C4-2B (cell line): Measurements from ENCODE around the gene DKK3.

Experiments
- H3K27ac ChIP-seq: fragments of 450-650 bp; 2 replicates; pipeline ENCODE4 v1.5.1; 2017
- ZFX ChIP-seq: fragments of 450-650 bp; IDR thresholded peaks from 2 replicates; pipeline ENCODE4 v1.6.1; 2017
- TF ChIP-seq, protein P1 (sequence below): fragments of 450-650 bp; conservative IDR thresholded peaks from 2 replicates; pipeline ENCODE4 v1.5.1; 2017; ENCODE audit warnings: mild to moderate bottlenecking

The DKK3 gene

DNA sequence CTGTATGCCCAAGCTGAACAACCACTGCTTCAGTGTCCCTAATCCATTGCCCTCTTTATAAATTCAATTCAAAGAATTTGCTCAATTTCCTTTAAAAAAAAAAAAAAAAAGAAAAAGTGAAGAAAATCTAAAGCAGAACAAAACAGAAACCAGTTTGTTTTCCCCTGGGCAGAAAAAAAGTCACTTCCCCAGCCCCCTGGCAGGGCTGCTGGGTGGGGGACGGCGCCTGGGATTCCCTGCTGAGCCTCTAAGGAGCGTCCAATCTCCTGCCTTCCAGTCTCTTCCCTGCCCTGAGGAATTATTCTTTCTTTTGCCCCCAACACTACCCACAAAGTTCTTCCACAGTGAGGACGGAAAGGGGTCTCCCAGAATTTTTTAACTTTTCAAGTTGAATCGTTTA, 23.9 kb downstream of the DKK3 start:
- no peak overlapping the region for H3K27ac ChIP-seq

DNA sequence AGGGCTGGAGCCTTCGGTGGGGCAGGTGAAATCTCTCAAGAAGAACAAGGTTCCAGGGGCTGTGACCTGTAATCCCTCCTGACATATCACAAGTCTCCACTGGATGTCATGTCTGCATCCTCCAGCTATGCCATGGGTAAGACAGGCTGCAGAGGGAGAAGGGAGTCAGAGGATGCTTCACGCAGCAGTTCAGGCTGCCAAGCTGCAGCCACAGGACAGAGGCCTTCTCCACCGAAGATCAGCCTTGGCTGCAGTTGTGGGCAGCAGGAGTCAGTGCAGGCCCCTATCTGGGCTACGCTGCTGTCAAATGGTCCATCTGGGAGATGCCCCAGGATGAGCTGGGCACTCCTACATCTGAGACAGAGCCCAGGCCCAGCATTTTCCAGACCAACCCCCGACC, 25.0 kb downstream of the DKK3 start:
- TF ChIP-seq ZFX: no peak
- TF ChIP-seq, protein P1, sequence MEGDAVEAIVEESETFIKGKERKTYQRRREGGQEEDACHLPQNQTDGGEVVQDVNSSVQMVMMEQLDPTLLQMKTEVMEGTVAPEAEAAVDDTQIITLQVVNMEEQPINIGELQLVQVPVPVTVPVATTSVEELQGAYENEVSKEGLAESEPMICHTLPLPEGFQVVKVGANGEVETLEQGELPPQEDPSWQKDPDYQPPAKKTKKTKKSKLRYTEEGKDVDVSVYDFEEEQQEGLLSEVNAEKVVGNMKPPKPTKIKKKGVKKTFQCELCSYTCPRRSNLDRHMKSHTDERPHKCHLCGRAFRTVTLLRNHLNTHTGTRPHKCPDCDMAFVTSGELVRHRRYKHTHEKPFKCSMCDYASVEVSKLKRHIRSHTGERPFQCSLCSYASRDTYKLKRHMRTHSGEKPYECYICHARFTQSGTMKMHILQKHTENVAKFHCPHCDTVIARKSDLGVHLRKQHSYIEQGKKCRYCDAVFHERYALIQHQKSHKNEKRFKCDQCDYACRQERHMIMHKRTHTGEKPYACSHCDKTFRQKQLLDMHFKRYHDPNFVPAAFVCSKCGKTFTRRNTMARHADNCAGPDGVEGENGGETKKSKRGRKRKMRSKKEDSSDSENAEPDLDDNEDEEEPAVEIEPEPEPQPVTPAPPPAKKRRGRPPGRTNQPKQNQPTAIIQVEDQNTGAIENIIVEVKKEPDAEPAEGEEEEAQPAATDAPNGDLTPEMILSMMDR: no peak
- no peak overlapping the region for H3K27ac ChIP-seq

More for the DNA sequence above, 23.9 kb downstream of the DKK3 start:
- TF ChIP-seq, protein P1: no peak
- TF ChIP-seq ZFX: no peak

DNA sequence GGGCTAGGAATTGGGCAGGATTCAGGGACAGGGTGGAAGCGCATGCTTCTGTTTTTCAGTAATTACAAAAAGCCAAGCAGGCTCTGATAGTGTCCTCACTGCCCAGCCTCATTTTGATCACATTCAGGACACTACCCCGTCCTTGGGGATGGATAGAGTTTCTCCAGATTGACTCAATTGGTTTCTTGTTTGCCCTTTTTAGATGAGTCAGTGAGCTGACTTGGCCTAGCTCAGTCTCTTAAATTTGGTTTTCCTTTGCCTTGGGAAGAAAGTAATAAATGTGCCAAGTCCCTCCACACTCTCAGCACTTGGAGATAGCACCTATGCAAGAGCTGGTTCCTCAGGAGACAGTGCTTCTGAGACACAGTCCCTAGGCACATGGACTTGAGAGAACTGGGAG, 25.5 kb downstream of the DKK3 start:
- no peak overlapping the region for H3K27ac ChIP-seq
- TF ChIP-seq, protein P1: no peak
- no peak for TF ChIP-seq ZFX

DNA sequence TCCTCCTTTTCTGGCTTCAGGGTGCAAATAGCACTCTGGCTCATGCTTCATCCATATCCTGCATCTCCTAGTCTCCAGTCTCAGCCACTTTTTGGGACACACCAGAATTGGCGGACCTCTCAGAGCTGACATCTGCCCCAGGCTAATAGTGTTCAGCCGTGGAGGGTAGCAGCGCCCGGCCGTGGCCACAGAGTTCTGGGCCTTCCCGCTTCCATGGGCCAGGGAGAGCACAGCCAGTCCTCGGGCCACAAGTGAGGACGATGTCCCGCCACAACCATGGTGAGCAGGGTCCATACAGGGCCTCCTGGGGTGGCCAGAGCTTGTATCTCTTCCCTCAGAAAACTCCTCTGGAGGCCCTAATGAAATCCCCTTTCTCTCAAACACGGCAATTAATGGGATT, 26.0 kb downstream of the DKK3 start:
- TF ChIP-seq, protein P1: no peak
- no peak for TF ChIP-seq ZFX

DNA sequence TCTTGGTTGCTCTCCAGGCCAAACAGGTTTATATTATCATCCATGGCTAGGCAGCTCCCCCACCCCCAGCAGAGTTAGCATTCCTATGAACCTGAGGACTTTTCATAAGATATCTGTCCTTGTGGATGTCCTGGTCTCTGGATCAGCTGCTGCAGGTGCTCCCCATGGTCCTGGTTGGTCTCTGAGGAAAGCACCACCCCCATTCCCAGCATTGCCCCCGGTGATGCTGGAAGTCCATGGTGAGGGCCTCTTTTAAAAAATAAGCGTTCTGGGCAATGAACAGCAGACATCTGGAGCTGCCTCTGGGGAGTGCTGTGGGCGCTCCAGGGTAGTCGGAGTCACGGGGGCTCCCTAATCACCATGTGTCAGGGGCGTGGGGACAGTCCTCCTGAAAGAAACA, 26.6 kb downstream of the DKK3 start:
- TF ChIP-seq, protein P1: no peak
- no peak for TF ChIP-seq ZFX
- no peak overlapping the region for H3K27ac ChIP-seq

More for the DNA sequence above, 26.0 kb downstream of the DKK3 start:
- H3K27ac ChIP-seq: no peak overlapping the region

DNA sequence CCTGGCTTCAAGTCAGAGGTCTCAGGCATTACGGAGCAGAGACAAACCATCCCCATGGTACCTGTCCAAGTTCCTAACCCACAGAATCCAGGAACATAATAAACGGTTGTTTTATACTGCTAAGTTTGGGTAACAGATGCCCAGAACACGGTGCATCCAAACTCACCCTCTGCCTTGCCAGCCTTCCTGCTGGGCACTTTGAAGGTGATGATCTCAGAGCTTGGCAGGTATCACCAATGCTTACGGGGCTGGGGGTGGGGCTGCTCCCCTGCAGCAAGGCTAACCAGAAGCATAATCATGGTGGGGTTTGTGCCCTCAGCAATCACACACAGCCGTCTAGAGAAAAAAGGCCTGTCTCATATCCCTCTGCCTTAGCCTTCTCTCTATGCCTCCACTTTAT, 27.1 kb downstream of the DKK3 start:
- H3K27ac ChIP-seq: no peak overlapping the region
- TF ChIP-seq ZFX: no peak
- TF ChIP-seq, protein P1: no peak

DNA sequence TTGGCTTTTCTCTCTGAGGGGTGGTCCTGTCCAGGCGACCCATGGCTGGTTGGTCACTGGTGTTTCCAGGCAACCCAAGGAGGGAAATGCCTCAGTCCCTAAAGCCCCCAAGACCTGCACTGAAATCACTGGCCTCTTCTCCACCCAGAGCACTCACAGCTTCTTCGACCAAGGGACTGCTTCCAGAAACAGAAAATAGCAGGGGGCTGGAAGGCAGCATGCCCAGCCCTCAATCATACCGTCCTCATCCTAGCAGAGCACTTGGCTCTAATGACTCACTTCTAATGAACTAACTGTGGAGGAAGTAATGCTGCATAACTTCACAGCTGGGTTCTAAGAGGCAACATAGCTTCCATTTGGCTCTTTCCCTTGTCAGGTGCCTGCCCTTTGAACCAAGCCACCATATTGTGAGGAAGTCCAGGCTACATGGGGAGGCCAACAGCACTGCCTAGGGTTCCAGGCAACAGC, 27.6 kb downstream of the DKK3 start:
- no peak overlapping the region for H3K27ac ChIP-seq
- TF ChIP-seq, protein P1: no peak
- no peak for TF ChIP-seq ZFX
